ENCODE data around the gene PDZK1. TPM values are rescaled to one million over a fixed set of nuclear protein-coding genes. Genes with fewer than 3 reads are reported as not detected.
"Not testable (repeated sequence)": the region's sequence is repeated elsewhere in the genome, so short reads cannot be mapped to it uniquely, and the experiment has no call there.

Gene PDZK1
- 2.1 TPM in 1 of 2 replicates, not detected in the other for total RNA-seq (2014; rRNA removed; shearing (Covaris generic))

DNA sequence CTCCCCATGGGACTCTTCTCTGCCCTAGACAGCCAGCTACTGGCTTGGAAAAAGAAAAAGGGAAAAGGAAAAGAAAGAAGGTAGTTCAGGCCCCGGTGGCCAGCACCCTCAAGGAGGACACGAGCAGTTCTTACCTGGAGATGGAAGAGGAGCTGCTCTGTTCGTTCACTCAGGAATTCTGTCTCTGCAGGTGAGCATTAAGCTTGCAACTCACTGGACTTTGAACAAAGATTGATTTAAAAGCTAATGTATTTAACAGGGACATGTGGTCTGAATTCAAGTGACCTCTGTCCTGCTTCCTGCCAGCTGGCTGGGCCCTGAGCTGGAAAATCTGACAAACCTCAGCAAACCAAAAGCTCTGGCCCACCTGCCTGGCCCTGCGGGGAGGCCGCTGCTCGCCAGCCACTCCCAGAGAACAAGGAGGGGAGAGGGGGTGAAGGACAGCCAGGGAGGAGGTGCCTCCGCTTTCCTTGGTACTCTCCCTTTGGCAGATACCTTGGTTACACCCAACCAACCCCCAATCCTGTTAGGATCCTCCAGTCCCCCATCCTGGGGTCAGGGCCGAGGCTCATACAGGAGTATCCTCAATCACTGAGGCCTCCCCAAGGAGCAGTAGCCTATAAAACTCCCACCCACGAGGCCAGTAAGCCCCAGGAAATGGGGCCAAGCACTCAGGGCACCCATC, at the start of gene PDZK1:
PDZK1 (minus strand) TSS at position 186 of the 685 bp plus-strand sequence. CDS start 19,347 bp downstream, outside the sequence.
- peak within 1 kb of the TSS; percentile 80 for H3K27ac ChIP-seq
- no peak within 1 kb of the TSS for H3K4me3 ChIP-seq
- no peaks in the 10 kb centered on the region for H3K27me3 ChIP-seq (replicated peaks)
- DNase-seq (ENCODE audit: low read depth in 1 of 2, low spot score in 2 of 2) = no peak
- H3K4me1 ChIP-seq (replicated peaks) = peaks cover 33% of the 10 kb centered on the region
- no peaks in the 10 kb centered on the region for H3K36me3 ChIP-seq
- no peaks in the 10 kb centered on the region for H3K9me3 ChIP-seq (replicated peaks)

DNA sequence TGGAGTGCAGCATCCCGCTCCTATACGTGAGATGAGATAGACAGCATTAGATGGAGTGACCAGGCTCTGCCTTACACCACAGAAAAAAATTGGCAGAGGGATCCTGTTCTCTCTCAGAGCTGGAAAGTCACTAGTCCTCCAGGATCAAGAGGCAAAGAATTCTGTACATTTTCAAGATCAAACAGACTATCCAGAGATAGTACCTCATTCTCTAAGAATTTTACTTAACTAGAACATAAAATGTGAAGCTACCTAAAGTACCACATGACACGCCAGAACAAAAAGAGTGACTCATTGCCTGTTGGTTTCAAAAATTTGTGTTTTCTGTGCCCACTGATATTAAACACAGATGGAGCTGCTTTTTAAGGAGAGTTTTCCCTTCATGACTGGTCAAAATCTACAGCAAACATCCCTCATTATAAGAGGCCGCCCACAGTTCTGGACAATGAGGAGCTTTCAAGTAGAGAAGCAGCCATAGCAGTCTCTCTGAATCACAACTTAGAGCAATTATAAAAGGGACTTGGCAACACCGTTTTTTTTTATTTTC, 44.4 kb upstream of the PDZK1 start:
- Histone ChIP-seq H3K27ac (peak overlapping the region; percentile 71), H3K27me3 (replicated peaks) (no peaks in the 10 kb centered on the region), H3K4me3 (no peak overlapping the region), H3K4me1 (replicated peaks) (peaks cover 35% of the 10 kb centered on the region), H3K36me3 (peaks cover 52% of the 10 kb centered on the region), H3K9me3 (replicated peaks) (no peaks in the 10 kb centered on the region)
- peak; percentile 90 to 97 for DNase-seq (ENCODE audit: low read depth in 1 of 2, low spot score in 2 of 2)

DNA sequence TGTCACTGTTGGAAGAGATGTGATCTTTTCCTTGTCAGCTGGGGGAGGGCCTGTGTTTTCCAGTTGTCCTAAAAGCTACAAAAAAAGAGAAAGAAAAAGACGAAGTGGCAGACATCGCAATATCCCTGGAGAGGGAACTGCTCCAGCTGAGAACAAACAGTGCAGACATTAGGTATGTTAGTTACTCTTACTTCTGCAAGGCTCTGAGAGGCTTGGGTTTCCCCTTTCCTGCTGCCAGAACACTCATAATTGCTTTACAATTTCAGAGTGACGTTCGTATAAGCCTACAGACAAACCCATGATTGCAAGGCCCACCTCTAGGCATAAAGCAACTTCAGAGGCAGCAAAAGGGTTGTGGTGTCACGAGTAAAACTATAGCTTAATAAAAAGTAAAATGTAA, 43.3 kb upstream of the PDZK1 start:
- no peaks in the 10 kb centered on the region for H3K9me3 ChIP-seq (replicated peaks)
- H3K4me3 ChIP-seq = no peak overlapping the region
- no peaks in the 10 kb centered on the region for H3K27me3 ChIP-seq (replicated peaks)
- H3K27ac ChIP-seq = peak overlapping the region; percentile 71
- no peak for DNase-seq (ENCODE audit: low read depth in 1 of 2, low spot score in 2 of 2)
- peaks cover 35% of the 10 kb centered on the region for H3K4me1 ChIP-seq (replicated peaks)
- H3K36me3 ChIP-seq = peaks cover 60% of the 10 kb centered on the region

DNA sequence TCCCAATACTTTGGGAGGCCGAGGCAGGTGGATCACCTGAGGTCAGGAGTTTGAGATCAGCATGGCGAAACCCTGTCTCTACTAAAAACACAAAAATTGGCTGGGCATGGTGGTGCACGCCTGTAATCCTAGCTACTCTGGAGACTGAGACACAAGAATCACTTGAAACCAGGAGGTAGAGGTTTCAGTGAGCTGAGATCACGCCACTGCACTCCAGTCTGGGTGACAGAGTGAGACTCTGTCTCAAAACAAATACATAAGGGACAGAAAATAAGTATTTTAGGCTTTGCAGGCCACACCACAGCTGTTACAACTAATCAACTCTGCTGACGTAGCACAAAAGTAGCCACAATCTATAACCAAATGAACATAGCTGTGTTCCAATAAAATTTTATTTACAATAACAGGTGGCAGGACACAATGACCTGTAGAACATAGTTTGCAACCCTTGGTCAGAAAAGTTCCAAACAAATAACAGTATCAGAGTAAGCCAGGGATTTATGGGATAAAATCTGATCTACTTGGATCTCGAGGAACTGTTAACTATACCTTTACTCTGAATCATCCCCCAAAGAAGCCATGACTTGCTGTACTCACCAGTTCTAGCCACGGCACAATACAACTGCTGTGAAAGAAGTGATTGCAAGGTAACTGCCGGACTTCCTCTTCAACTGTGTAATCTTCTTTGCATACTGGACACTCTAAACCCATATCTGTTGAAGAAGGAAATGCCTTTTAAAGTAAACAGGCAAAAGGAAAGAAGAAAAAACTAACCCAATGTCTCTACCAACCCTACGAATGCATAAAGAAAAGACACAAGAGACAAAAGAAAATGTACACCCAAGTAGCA, 40.5 kb upstream of the PDZK1 start:
- Histone ChIP-seq H3K4me3 (no peak overlapping the region), H3K27ac (no peak overlapping the region), H3K36me3 (peaks cover 77% of the 10 kb centered on the region), H3K9me3 (replicated peaks) (no peaks in the 10 kb centered on the region), H3K27me3 (replicated peaks) (no peaks in the 10 kb centered on the region), H3K4me1 (replicated peaks) (peaks cover 28% of the 10 kb centered on the region)
- no peak for DNase-seq (ENCODE audit: low read depth in 1 of 2, low spot score in 2 of 2)

DNA sequence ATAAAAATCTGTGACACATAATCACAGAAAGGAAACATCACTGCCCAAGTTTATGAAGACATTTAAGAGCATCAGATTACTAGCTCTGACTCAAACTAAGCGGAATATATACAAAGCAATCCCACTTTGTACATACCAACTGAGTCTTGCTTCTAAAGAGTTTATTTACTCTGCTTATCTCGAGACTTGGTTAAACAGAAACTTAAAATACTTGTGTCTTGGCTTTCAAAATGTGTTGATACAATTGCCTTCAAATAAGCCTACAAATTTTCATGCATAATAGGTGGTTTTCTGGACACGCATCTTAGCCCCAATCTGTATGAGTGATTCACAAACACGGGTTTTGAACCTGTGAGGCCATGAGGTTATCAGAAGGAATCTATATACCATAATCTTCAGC, 33.1 kb upstream of the PDZK1 start:
- DNase-seq (ENCODE audit: low read depth in 1 of 2, low spot score in 2 of 2) = peak in 1 of 2 experiments; percentile 86
- Histone ChIP-seq H3K9me3 (replicated peaks) (no peaks in the 10 kb centered on the region), H3K36me3 (peaks cover 37% of the 10 kb centered on the region), H3K27ac (peak overlapping the region; percentile 5; the same call in 1 of the 2 replicates), H3K27me3 (replicated peaks) (no peaks in the 10 kb centered on the region), H3K4me1 (replicated peaks) (peaks cover 29% of the 10 kb centered on the region), H3K4me3 (no peak overlapping the region)

DNA sequence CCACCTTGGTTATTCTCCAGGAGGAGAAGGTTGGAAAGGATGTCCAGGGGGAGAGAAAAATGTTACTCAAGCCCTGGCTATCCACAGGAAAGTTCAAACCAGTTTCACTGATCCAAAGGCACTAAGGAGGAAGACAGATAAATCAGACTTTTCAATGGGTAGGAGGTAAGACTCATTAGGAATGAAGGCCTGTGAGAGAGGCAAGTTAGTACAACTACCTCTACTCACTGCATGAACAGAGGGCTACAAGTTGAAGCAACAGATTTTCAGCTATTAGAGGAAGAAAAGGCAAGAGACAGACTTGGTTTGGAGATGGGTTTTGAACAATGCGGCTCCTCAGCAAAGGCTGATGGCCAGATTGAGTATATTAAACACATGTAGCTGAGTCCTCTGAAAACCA, 29.0 kb upstream of the PDZK1 start:
- no peak for DNase-seq (ENCODE audit: low read depth in 1 of 2, low spot score in 2 of 2)
- Histone ChIP-seq H3K36me3 (no peaks in the 10 kb centered on the region), H3K9me3 (replicated peaks) (no peaks in the 10 kb centered on the region), H3K27ac (no peak overlapping the region), H3K4me3 (no peak overlapping the region), H3K27me3 (replicated peaks) (no peaks in the 10 kb centered on the region), H3K4me1 (replicated peaks) (peaks cover 37% of the 10 kb centered on the region)

DNA sequence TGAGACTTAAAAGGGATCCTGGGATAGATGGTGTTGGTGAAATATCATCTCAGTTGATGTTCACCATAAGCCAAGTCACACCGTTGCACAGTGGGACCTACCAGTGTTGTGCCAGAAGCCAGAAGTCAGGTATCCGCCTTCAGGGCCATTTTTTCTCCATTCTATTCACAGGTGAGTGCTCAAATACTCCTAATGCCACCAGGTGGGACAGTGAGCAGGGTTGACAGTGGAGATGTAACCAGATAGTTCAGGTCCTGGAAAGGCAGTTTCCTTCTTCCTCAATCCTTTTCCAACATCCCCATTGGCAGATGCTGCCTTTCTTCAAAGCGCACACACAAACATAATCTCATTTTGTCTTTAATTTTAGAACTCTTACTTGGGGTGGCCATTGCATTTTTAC, 23.7 kb upstream of the PDZK1 start:
- DNase-seq (ENCODE audit: low read depth in 1 of 2, low spot score in 2 of 2) = no peak
- Histone ChIP-seq H3K27ac (no peak overlapping the region), H3K4me3 (no peak overlapping the region), H3K4me1 (replicated peaks) (peaks cover 10% of the 10 kb centered on the region; the same call in 1 of the 2 replicates), H3K27me3 (replicated peaks) (no peaks in the 10 kb centered on the region), H3K9me3 (replicated peaks) (no peaks in the 10 kb centered on the region), H3K36me3 (no peaks in the 10 kb centered on the region)

DNA sequence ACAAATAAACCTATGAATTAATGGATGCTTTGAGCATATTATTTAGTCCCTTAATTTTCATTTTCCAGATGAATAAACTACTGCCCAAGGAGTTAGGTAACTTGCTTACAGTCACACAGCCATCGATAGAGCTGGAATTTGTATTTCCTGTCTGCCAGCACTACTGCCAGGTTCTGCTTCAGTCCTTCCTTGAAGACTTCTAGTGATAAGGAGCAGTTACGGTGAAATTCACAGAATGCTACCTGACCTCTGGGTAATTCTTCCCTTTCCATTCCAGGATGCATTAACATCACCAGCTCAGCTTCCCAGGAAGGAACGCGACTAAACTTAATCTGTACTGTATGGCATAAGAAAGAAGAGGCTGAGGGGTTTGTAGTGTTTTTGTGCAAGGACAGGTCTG, 23.3 kb upstream of the PDZK1 start:
- no peaks in the 10 kb centered on the region for H3K36me3 ChIP-seq
- no peak overlapping the region for H3K27ac ChIP-seq
- no peak for DNase-seq (ENCODE audit: low read depth in 1 of 2, low spot score in 2 of 2)
- H3K9me3 ChIP-seq (replicated peaks) = no peaks in the 10 kb centered on the region
- H3K27me3 ChIP-seq (replicated peaks) = no peaks in the 10 kb centered on the region
- H3K4me1 ChIP-seq (replicated peaks) = peaks cover 10% of the 10 kb centered on the region; the same call in 1 of the 2 replicates
- no peak overlapping the region for H3K4me3 ChIP-seq

DNA sequence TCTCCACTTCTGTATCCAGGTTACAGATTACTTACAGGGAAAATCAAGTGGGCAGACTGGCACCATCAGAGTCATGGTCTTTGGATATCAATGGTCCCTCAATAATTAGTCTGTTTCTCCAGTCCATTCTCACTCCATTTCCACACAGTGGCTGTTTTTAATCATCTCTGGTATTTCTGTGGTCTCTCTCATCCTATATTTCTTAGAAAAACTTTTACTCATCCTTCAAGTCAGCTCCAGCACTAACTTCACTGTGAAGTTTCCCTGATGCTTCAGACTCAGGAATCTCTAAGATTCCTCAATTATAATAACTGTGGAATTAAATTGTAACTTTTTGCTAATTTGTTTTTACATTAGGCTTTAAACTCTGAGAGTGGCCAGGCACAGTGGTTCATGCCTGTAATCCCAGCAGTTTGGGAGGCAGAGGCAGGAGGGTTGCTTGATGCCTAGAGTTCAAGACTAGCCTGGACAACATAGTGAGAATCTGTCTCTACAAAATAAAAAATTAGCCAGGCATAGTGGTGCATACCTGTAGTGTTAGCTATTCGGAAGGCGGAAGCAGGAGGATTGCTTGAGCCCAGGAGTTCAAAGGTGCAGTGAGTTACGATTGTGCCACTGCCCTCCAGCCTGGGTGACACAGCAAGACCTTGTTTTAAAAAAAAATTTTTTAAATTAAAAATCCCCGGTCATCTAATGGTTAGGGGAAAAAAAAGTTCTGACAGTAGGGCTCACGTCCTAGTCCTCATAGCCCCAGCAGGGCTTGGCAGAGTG, 22.7 kb upstream of the PDZK1 start:
- Histone ChIP-seq H3K4me3 (no peak overlapping the region), H3K27me3 (replicated peaks) (no peaks in the 10 kb centered on the region), H3K9me3 (replicated peaks) (no peaks in the 10 kb centered on the region), H3K4me1 (replicated peaks) (peaks cover 10% of the 10 kb centered on the region; the same call in 1 of the 2 replicates), H3K27ac (no peak overlapping the region), H3K36me3 (no peaks in the 10 kb centered on the region)
- DNase-seq (ENCODE audit: low read depth in 1 of 2, low spot score in 2 of 2) = no peak

DNA sequence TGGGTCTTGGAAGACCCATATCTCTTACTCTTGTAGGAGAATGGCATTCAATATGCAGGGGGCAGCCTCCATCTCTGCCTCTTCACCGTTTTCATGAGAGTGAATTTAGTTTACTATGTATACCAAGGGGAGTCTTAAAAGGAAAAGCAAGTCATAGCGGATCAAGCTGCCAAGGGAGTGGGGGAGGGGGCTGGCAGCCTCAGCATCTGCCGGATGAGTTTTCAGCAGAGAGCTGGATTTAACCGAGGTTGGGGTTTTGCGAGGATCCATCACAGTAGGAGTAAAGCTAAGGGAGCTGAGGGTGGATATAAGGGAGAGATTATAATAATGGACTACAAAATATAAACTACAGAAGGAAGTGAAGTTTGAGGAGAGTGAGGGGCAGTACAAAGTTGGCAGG, 22.0 kb upstream of the PDZK1 start:
- no peak overlapping the region for H3K4me3 ChIP-seq
- no peak for DNase-seq (ENCODE audit: low read depth in 1 of 2, low spot score in 2 of 2)
- no peaks in the 10 kb centered on the region for H3K27me3 ChIP-seq (replicated peaks)
- no peaks in the 10 kb centered on the region for H3K9me3 ChIP-seq (replicated peaks)
- H3K27ac ChIP-seq = no peak overlapping the region
- peaks cover 10% of the 10 kb centered on the region; the same call in 1 of the 2 replicates for H3K4me1 ChIP-seq (replicated peaks)
- H3K36me3 ChIP-seq = no peaks in the 10 kb centered on the region

DNA sequence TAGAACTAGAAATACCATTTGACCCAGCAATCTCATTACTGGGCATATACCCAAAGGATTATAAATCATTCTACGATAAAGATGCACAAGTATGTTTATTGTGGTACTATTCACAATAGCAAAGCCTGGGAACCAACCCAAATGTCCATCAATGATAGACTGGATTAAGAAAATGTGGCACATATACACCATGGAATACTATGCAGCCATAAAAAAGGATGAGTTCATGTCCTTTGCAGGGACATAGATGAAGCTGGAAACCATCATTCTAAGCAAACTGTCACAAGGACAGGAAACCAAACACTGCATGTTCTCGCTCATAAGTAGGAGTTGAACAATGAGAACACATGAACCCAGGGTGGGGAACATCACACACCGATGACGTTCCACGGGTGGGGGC, 19.0 kb upstream of the PDZK1 start:
- not testable (repeated sequence) for H3K36me3 ChIP-seq; H3K4me1 ChIP-seq (replicated peaks); H3K4me3 ChIP-seq; DNase-seq (ENCODE audit: low read depth in 1 of 2, low spot score in 2 of 2); H3K9me3 ChIP-seq (replicated peaks); H3K27ac ChIP-seq; H3K27me3 ChIP-seq (replicated peaks)

DNA sequence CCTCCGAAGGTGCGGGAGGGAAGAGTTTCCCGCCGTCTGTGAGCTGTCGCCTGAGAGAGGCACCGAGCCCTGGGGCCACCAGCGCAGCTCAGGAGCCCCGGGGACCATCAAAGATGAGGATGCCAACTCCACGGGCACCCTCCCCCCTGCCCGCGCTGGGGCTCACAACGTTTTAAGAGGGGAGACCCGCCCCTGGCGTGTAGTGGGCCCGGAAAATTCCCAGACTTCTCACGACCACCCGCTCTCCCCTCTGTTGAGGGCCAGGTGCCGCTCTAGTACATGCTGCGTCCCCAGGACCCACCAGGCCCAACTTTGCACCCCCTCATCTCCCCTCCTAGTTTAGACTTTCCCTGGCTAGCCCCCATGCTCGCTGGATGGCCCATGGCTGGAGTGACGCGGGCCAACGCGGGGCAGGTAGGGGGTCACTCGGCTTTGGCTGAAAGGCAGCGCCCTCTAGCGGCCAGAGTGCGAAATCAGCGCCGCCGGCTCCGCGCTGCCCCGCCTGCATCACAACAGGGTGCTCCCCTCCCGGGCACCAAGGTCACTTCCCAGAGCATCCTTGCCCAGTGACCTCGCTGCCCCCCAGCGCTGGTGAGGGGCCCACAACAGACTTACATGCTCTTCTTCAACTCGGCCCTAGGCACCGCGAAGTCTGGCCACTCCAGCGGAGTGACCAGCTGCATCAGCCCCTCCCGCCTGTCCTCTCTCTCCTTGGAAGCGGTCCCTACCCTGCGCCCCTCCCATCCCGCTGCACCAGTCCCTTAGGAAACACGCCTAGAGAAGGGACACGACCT, 13.9 kb upstream of the PDZK1 start:
- Histone ChIP-seq H3K27ac (peak overlapping the region; percentile 97), H3K36me3 (no peaks in the 10 kb centered on the region), H3K4me1 (replicated peaks) (peaks cover 27% of the 10 kb centered on the region), H3K27me3 (replicated peaks) (no peaks in the 10 kb centered on the region), H3K4me3 (peak overlapping the region; percentile 22), H3K9me3 (replicated peaks) (no peaks in the 10 kb centered on the region)
- peak; percentile 83 to 92 for DNase-seq (ENCODE audit: low read depth in 1 of 2, low spot score in 2 of 2)

DNA sequence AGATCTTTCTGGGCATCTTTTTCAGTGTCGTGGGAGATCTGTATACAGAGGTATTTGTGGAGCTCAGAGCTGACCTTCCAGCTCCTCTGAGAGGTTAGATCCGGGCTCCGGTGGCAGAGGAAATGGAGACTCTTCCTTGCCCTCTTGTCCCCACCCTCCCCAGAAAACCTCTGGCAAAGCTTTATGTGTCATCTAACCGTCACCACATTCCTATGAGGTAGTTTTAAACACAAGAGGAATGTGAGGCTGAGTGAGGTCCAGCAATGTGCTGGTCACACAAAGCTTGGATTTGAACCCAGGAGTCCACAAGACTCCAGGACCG, 13.3 kb upstream of the PDZK1 start:
- Histone ChIP-seq H3K27me3 (replicated peaks) (no peaks in the 10 kb centered on the region), H3K4me3 (peak overlapping the region; percentile 22)

More for the DNA sequence above, 13.3 kb upstream of the PDZK1 start:
- DNase-seq (ENCODE audit: low read depth in 1 of 2, low spot score in 2 of 2) = peak; percentile 85 to 92
- H3K27ac ChIP-seq = peak overlapping the region; percentile 97
- H3K36me3 ChIP-seq = no peaks in the 10 kb centered on the region
- H3K9me3 ChIP-seq (replicated peaks) = no peaks in the 10 kb centered on the region
- H3K4me1 ChIP-seq (replicated peaks) = peaks cover 27% of the 10 kb centered on the region
